Activated CD4-positive, alpha-beta T cell treated with anti-CD3 and anti-CD28 coated beads for 36 hours (primary cell): ENCODE results near the gene TNK1. TPM values are rescaled to one million over a fixed set of nuclear protein-coding genes. Genes with fewer than 3 reads are reported as not detected.
A peak's percentile ranks its signal among the peaks of the same experiment; 100 is the strongest.
"Not testable (repeated sequence)": the region's sequence is repeated elsewhere in the genome, so short reads cannot be mapped to it uniquely, and the experiment has no call there.

Experiments
- ATAC-seq: fragments of 200-7000 bp; cut with Tn5 transposase; one replicate; pipeline ENCODE4 v1.10.0; 2021; ENCODE audit warnings: mild to moderate bottlenecking, moderate library complexity
- CTCF ChIA-PET: fragments of 350-600 bp; sonication (Branson Sonifier 250); formaldehyde crosslinking; loops from one replicate; lab custom pipeline; 2021; ENCODE audit warnings: antibody characterized with exemption; lab: Charles Lee
- POLR2A ChIA-PET: fragments of 350-600 bp; sonication (Branson Sonifier 250); formaldehyde crosslinking; loops from one replicate; lab custom pipeline; 2021; ENCODE audit warnings: antibody characterized with exemption, inconsistent platforms; lab: Charles Lee
- DNase-seq: peaks from one replicate; pipeline ENCODE4 v3.0.0-alpha.2; 2020
- H3K27ac Mint-ChIP-seq: one replicate; pipeline ENCODE4 v1.8.0; 2021; ENCODE audit warnings: mixed read lengths
- H3K27me3 Mint-ChIP-seq: one replicate; pipeline ENCODE4 v1.8.0; 2021; ENCODE audit warnings: mixed read lengths
- H3K36me3 Mint-ChIP-seq: one replicate; pipeline ENCODE4 v1.8.0; 2021; ENCODE audit warnings: low read depth, mixed read lengths
- H3K4me1 Mint-ChIP-seq: one replicate; pipeline ENCODE4 v1.8.0; 2021; ENCODE audit warnings: mixed read lengths
- H3K4me3 Mint-ChIP-seq: one replicate; pipeline ENCODE4 v1.8.0; 2021; ENCODE audit warnings: mild to moderate bottlenecking, moderate library complexity, mixed read lengths
- H3K9me3 Mint-ChIP-seq: one replicate; pipeline ENCODE4 v1.8.0; 2021; ENCODE audit warnings: low read depth, mixed read lengths
- intact Hi-C, 2 experiments: fragments of 100-400 bp; cut with DNase I in 1 of 2; cut with micrococcal nuclease in 1 of 2; formaldehyde crosslinking; loops; one replicate each; pipeline versions ENCODE4 v1.14.2 to v1.15.1; 2022 to 2024; cut with DNase I, micrococcal nuclease
- total RNA-seq, 2 experiments: library from RNA; stranded (reverse); gene quantifications; one replicate each; pipeline ENCODE4 v1.2.3, GENCODE V29; 2021

The TNK1 gene
- 1 to 10 TPM; 4.8 to 6.9 TPM for total RNA-seq

GRCh38 chr17:7380855-7381683, at the start of gene TNK1:
TSS of gene TNK1 (plus strand) at chr17:7381089. CDS start at chr17:7382927, 1,838 bp downstream.
- intact Hi-C loops, result no loop called here
- no peak for DNase-seq
- POLR2A ChIA-PET, result no interaction called here
- Mint-ChIP-seq H3K9me3 (peaks cover 4% of the 10 kb centered on the region), H3K27me3 (peaks cover 33% of the 10 kb centered on the region), H3K4me3 (no peak within 1 kb of the TSS), H3K27ac (no peak within 1 kb of the TSS), H3K36me3 (peaks cover 1% of the 10 kb centered on the region), H3K4me1 (peaks cover 10% of the 10 kb centered on the region)
- CTCF ChIA-PET, result interaction anchor here (1.1 kb wide), 1 partner anchor 25 kb away, joined by 3 read pairs; no protein-coding TSS in a partner anchor
- no peak for ATAC-seq

- no peak for ATAC-seq
- peak overlapping the region; percentile 69 for H3K4me3 Mint-ChIP-seq
- H3K27me3 Mint-ChIP-seq, result no peaks in the 10 kb centered on the region
- DNase-seq, result no peak
- ChIA-PET CTCF (interaction anchor here (0.6 kb wide), 1 partner anchor 113 kb away, joined by 3 read pairs; the partner anchor contains the start of genes ACADVL and DLG4), POLR2A (no interaction called here)
- H3K9me3 Mint-ChIP-seq, result no peaks in the 10 kb centered on the region
- peak overlapping the region; percentile 89 for H3K27ac Mint-ChIP-seq
- H3K36me3 Mint-ChIP-seq, result peaks cover 4% of the 10 kb centered on the region
- intact Hi-C loops, result loop anchor here in 1 of 2 experiments (1.0 kb wide), 1 partner anchor 354 kb away; no protein-coding TSS in a partner anchor
- peaks cover 63% of the 10 kb centered on the region for H3K4me1 Mint-ChIP-seq
Observed at GRCh38 chr17:7332111-7332510, 48.8 kb upstream of the TNK1 start.

GRCh38 chr17:7332600-7333069, 48.3 kb upstream of the TNK1 start:
- H3K9me3 Mint-ChIP-seq, H3K36me3 Mint-ChIP-seq, ATAC-seq, H3K27me3 Mint-ChIP-seq, POLR2A ChIA-PET: not testable (repeated sequence)
- peaks cover 65% of the 10 kb centered on the region for H3K4me1 Mint-ChIP-seq
- H3K4me3 Mint-ChIP-seq, result peak overlapping the region; percentile 69
- CTCF ChIA-PET, result interaction anchor here (0.6 kb wide), 1 partner anchor 113 kb away, joined by 3 read pairs; the partner anchor contains the start of genes ACADVL and DLG4
- peak overlapping the region; percentile 89 for H3K27ac Mint-ChIP-seq
- intact Hi-C loops, result loop anchor here in 1 of 2 experiments (1.0 kb wide), 1 partner anchor 354 kb away; no protein-coding TSS in a partner anchor
- DNase-seq, result peak; percentile 66

- intact Hi-C loops, result no loop called here
- Mint-ChIP-seq H3K27me3 (no peaks in the 10 kb centered on the region), H3K36me3 (peaks cover 20% of the 10 kb centered on the region), H3K27ac (peak overlapping the region; percentile 99), H3K9me3 (no peaks in the 10 kb centered on the region), H3K4me1 (peaks cover 62% of the 10 kb centered on the region), H3K4me3 (peak overlapping the region; percentile 98)
- no peak for DNase-seq
- ChIA-PET CTCF (interaction anchor here (0.6 to 2.2 kb wide), 8 partner anchors 10 to 53 kb away, joined by 3 to 12 read pairs (median 5); no protein-coding TSS in a partner anchor), POLR2A (interaction anchor here (0.5 kb wide), 1 partner anchor 39 kb away, joined by 3 read pairs; no protein-coding TSS in a partner anchor)
- no peak for ATAC-seq
Observed at GRCh38 chr17:7334938-7335538, 45.9 kb upstream of the TNK1 start.

GRCh38 chr17:7335765-7336164, 45.1 kb upstream of the TNK1 start:
- CTCF ChIA-PET, result interaction anchor here (0.6 to 2.7 kb wide), 15 partner anchors 9 to 290 kb away, joined by 3 to 18 read pairs (median 4); partner anchors contain the start of gene TMEM95
- Mint-ChIP-seq H3K27ac (peak overlapping the region; percentile 99), H3K4me3 (peak overlapping the region; percentile 98), H3K4me1 (peaks cover 61% of the 10 kb centered on the region), H3K36me3 (peaks cover 24% of the 10 kb centered on the region)
- POLR2A ChIA-PET, result interaction anchor here (0.5 to 1.9 kb wide), 2 partner anchors 22 to 40 kb away, joined by 3 to 7 read pairs; no protein-coding TSS in a partner anchor
- intact Hi-C loops, result loop anchor here (2.0 kb wide), 2 partner anchors 15 to 55 kb away; partner anchors contain the start of gene SLC2A4 (in 1 of the 2)
- not testable (repeated sequence) for H3K9me3 Mint-ChIP-seq, DNase-seq, ATAC-seq, H3K27me3 Mint-ChIP-seq

GRCh38 chr17:7336240-7337175, 44.4 kb upstream of the TNK1 start, which contains the start of gene ACAP1:
TSS of gene ACAP1 (plus strand) at chr17:7336529. CDS start at chr17:7336735, 206 bp downstream.
- CTCF ChIA-PET, result interaction anchor here (0.6 to 2.7 kb wide), 17 partner anchors 9 to 352 kb away, joined by 3 to 18 read pairs (median 5); partner anchors contain the start of genes SLC2A4, TMEM95, TNFSF12 and WRAP53
- ATAC-seq, result peak; percentile 95

GRCh38 chr17:7337600-7337999, 43.3 kb upstream of the TNK1 start:
- Mint-ChIP-seq H3K4me3 (peak overlapping the region; percentile 98), H3K27ac (peak overlapping the region; percentile 99), H3K36me3 (peaks cover 32% of the 10 kb centered on the region), H3K4me1 (peaks cover 50% of the 10 kb centered on the region)
- ATAC-seq, H3K27me3 Mint-ChIP-seq, DNase-seq, H3K9me3 Mint-ChIP-seq: not testable (repeated sequence)
- POLR2A ChIA-PET, result interaction anchor here (0.6 to 1.9 kb wide), 2 partner anchors 24 to 227 kb away, joined by 6 to 7 read pairs; no protein-coding TSS in a partner anchor
- intact Hi-C loops, result loop anchor here (2.0 kb wide), 2 partner anchors 13 to 57 kb away; partner anchors contain the start of gene SLC2A4 (in 1 of the 2)
- CTCF ChIA-PET, result interaction anchor here (0.6 to 2.7 kb wide), 7 partner anchors 9 to 223 kb away, joined by 3 to 18 read pairs (median 3); partner anchors contain the start of gene TNFSF12

More at GRCh38 chr17:7336240-7337175, 44.4 kb upstream of the TNK1 start, which contains the start of gene ACAP1:
- H3K27ac Mint-ChIP-seq, result peak within 1 kb of the TSS; percentile 99
- peaks cover 58% of the 10 kb centered on the region for H3K4me1 Mint-ChIP-seq
- peaks cover 27% of the 10 kb centered on the region for H3K36me3 Mint-ChIP-seq
- peak within 1 kb of the TSS; percentile 98 for H3K4me3 Mint-ChIP-seq
- intact Hi-C loops, result loop anchor here (2.0 kb wide), 2 partner anchors 14 to 56 kb away; partner anchors contain the start of gene SLC2A4 (in 1 of the 2)
- no peaks in the 10 kb centered on the region for H3K27me3 Mint-ChIP-seq
- no peaks in the 10 kb centered on the region for H3K9me3 Mint-ChIP-seq
- DNase-seq, result peak; percentile 93
- POLR2A ChIA-PET, result interaction anchor here (0.9 to 1.9 kb wide), 2 partner anchors 13 to 23 kb away, joined by 4 to 7 read pairs; no protein-coding TSS in a partner anchor

GRCh38 chr17:7340179-7340578, 40.7 kb upstream of the TNK1 start:
- DNase-seq (no peak), ATAC-seq (no peak)
- Mint-ChIP-seq H3K4me1 (peaks cover 36% of the 10 kb centered on the region), H3K9me3 (no peaks in the 10 kb centered on the region), H3K27ac (peak overlapping the region; percentile 42), H3K36me3 (peaks cover 45% of the 10 kb centered on the region), H3K27me3 (no peaks in the 10 kb centered on the region), H3K4me3 (no peak overlapping the region)
- POLR2A ChIA-PET, result no interaction called here
- CTCF ChIA-PET, result interaction anchor here (0.5 kb wide), 1 partner anchor 84 kb away, joined by 3 read pairs; no protein-coding TSS in a partner anchor
- intact Hi-C loops, result no loop called here

- ChIA-PET CTCF (interaction anchor here (0.9 to 1.2 kb wide), 3 partner anchors 12 to 22 kb away, joined by 3 read pairs; no protein-coding TSS in a partner anchor), POLR2A (no interaction called here)
- Mint-ChIP-seq H3K27ac (no peak overlapping the region), H3K27me3 (no peaks in the 10 kb centered on the region), H3K4me3 (no peak overlapping the region), H3K36me3 (peaks cover 49% of the 10 kb centered on the region), H3K4me1 (peaks cover 25% of the 10 kb centered on the region), H3K9me3 (no peaks in the 10 kb centered on the region)
- DNase-seq (no peak), ATAC-seq (no peak)
- intact Hi-C loops, result no loop called here
Observed at GRCh38 chr17:7341842-7342241, 39.0 kb upstream of the TNK1 start.
